Measurements from ENCODE around the gene TRIL. TPM values are rescaled to one million over a fixed set of nuclear protein-coding genes. Genes with fewer than 3 reads are reported as not detected.

TRIL gene
- total and polyA plus RNA-seq, 10 donors: 0.33 to 10.0 (median 3.9) TPM

- Histone ChIP-seq H3K4me1 (peaks cover 0 to 29% (median 19%) of the 10 kb centered on the region in 6 donors), H3K36me3 (no peaks in the 10 kb centered on the region), H3K4me3 (no peak overlapping the region), H3K27me3 (replicated peaks in 1 of 7) (peaks cover under 1 to 44% (median 19%) of the 10 kb centered on the region in 7 donors), H3K9me3 (no peaks in the 10 kb centered on the region), H3K27ac (no peak overlapping the region)
- DNase-seq: no peak
- intact Hi-C loops (cut with DNase I; ENCODE audit: low total_unique reads): no loop called here
- TF ChIP-seq POLR2A (IDR thresholded peaks at IDR 0.05) (no peak), POLR2AphosphoS5 (IDR thresholded peaks at IDR 0.05) (no peak)
- TF ChIP-seq, protein P1, sequence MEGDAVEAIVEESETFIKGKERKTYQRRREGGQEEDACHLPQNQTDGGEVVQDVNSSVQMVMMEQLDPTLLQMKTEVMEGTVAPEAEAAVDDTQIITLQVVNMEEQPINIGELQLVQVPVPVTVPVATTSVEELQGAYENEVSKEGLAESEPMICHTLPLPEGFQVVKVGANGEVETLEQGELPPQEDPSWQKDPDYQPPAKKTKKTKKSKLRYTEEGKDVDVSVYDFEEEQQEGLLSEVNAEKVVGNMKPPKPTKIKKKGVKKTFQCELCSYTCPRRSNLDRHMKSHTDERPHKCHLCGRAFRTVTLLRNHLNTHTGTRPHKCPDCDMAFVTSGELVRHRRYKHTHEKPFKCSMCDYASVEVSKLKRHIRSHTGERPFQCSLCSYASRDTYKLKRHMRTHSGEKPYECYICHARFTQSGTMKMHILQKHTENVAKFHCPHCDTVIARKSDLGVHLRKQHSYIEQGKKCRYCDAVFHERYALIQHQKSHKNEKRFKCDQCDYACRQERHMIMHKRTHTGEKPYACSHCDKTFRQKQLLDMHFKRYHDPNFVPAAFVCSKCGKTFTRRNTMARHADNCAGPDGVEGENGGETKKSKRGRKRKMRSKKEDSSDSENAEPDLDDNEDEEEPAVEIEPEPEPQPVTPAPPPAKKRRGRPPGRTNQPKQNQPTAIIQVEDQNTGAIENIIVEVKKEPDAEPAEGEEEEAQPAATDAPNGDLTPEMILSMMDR (IDR thresholded peaks at IDR 0.05 in 8 of 11, conservative IDR thresholded peaks at IDR 0.05 in 3 of 11): no peak
- 77 to 92% (median 83%) methylated on average over 5 of the region's 5 CpGs for WGBS, 5 donors
Measured at GRCh38 chr7:28961972-28962371, 3.8 kb upstream of the TRIL start.

DNA sequence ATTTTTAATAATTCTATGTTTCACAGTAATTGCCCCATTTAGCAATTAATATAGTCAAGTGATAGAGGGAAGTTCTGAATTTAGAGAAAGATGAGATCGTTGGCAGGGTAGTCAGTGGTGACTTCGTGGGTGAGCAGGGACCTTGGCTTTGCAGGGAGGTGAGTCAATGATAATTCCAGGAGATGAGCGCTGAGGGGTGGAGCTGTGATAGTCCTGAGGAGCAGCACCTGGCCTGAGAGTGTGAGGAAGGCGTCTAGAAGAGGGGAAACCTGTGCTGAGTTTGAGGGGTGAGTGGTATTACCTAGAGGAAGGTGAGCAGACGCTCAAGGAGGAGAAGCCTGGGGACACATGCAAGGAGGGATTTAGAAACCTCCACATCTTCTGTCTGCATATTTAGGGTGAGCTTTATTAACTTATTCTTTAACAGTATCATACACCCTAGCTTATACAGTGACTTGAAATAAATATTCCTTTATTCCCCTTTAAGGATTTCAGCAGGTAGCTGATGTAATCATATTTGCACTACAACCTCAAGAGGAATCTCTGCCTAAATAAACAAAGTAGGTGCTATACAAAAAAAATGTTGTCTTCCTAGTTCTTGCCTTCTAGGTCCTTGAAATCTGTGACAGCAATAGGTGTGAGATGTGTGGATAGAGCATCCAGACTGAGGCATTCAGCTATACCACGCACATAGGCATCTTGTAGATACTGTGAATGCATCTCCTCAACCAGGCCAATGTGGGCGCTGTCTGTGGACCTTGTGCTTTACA, 2.1 kb upstream of the TRIL start:
- no peak for DNase-seq
- H3K4me3 ChIP-seq: no peak overlapping the region
- 84 to 92% (median 86%) methylated on average over 7 of the region's 7 CpGs for WGBS, 5 donors
- TF ChIP-seq, protein P1 (IDR thresholded peaks at IDR 0.05 in 8 of 11, conservative IDR thresholded peaks at IDR 0.05 in 3 of 11): no peak
- TF ChIP-seq POLR2A (IDR thresholded peaks at IDR 0.05): no peak
- TF ChIP-seq POLR2AphosphoS5 (IDR thresholded peaks at IDR 0.05): no peak
- no peaks in the 10 kb centered on the region for H3K36me3 ChIP-seq
- intact Hi-C loops (cut with DNase I; ENCODE audit: low total_unique reads): no loop called here
- no peak overlapping the region for H3K27ac ChIP-seq
- peaks cover 13 to 46% (median 36%) of the 10 kb centered on the region in 6 donors for H3K4me1 ChIP-seq
- H3K27me3 ChIP-seq (replicated peaks in 1 of 7): peaks cover 10 to 61% (median 36%) of the 10 kb centered on the region in 7 donors
- no peaks in the 10 kb centered on the region for H3K9me3 ChIP-seq

DNA sequence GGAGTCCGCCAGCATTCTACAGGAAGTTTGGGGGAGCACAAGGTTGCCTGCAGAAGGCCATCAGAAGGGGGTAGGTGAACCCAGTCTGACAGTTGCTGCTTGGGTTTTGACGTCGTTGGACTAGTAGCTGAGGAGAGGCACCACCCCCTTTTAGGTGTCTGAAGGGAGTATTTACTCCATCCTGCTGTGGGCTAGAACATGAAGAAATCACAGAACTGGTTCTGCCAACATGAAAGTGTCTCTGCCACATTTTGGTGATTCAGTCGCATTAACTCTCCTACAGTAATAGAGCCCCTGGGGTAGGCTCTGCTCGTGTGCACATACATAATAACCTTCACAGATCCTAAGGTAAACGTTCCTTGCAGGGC, 834 bp upstream of the TRIL start:
- TF ChIP-seq, protein P1 (IDR thresholded peaks at IDR 0.05 in 8 of 11, conservative IDR thresholded peaks at IDR 0.05 in 3 of 11): no peak
- TF ChIP-seq POLR2AphosphoS5 (IDR thresholded peaks at IDR 0.05): no peak
- TF ChIP-seq POLR2A (IDR thresholded peaks at IDR 0.05): no peak
- Histone ChIP-seq H3K27me3 (replicated peaks in 1 of 7) (peaks cover 10 to 72% (median 39%) of the 10 kb centered on the region in 7 donors), H3K9me3 (no peaks in the 10 kb centered on the region), H3K4me1 (peaks cover 16 to 58% (median 42%) of the 10 kb centered on the region in 6 donors), H3K27ac (peak overlapping the region in 7 of 8 donors; percentile 28 to 89 (median 87)), H3K36me3 (no peaks in the 10 kb centered on the region), H3K4me3 (peak overlapping the region in 4 of 8 donors; percentile 48 to 77 (median 56))
- WGBS, 5 donors: 58 to 72% (median 58%) methylated on average over 4 to 6 of the region's 6 CpGs
- intact Hi-C loops (cut with DNase I; ENCODE audit: low total_unique reads): loop anchor here (5.0 to 10.0 kb wide), 2 partner anchors 37 to 146 kb away; no protein-coding TSS in a partner anchor
- no peak for DNase-seq

DNA sequence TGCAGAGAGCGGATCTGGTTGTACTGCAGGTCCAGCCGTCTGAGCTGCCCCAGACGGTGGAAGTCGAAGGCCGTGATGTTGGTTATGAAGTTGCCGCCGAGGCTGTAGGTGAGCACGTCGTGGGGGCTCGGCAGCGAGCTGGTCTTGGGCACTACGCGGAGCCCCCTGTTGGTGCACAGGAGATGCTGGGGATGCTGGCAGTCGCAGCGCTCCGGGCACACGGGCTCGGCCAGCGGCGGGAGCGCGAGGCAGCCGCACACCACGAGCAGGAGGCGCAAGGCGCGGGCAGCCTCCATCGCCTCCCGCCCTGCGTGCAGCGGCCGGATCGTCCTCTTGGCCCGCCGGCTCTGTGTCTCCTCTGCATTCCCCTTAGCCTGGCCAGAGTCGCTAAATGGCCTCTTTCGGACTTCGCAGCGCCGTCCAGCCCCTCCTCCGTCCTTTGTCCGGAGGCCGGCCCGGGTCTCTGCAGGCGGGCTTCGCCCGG, 337 bp downstream of the TRIL start:
- peak overlapping the region; percentile 28 to 89 (median 86) for H3K27ac ChIP-seq
- WGBS, 5 donors: 4 to 9% (median 7%) methylated on average over 16 to 47 of the region's 47 CpGs
- H3K4me1 ChIP-seq: peaks cover 16 to 69% (median 47%) of the 10 kb centered on the region in 6 donors
- peaks cover 10 to 76% (median 39%) of the 10 kb centered on the region in 7 donors for H3K27me3 ChIP-seq (replicated peaks in 1 of 7)
- intact Hi-C loops (cut with DNase I; ENCODE audit: low total_unique reads): loop anchor here (5.0 to 10.0 kb wide), 2 partner anchors 35 to 147 kb away; no protein-coding TSS in a partner anchor
- peak; percentile 76 for DNase-seq
- no peaks in the 10 kb centered on the region for H3K9me3 ChIP-seq
- TF ChIP-seq POLR2AphosphoS5 (IDR thresholded peaks at IDR 0.05) (no peak), POLR2A (IDR thresholded peaks at IDR 0.05) (no peak)
- TF ChIP-seq, protein P1 (IDR thresholded peaks at IDR 0.05 in 8 of 11, conservative IDR thresholded peaks at IDR 0.05 in 3 of 11): no peak
- H3K36me3 ChIP-seq: no peaks in the 10 kb centered on the region
- peak overlapping the region; percentile 30 to 77 (median 48) for H3K4me3 ChIP-seq

Data from spleen (tissue), 11 donors.